ENCODE measurements around the gene PCBP2.

GRCh38 chr12:53508534-53509170, 56.8 kb downstream of the PCBP2 start:
- TF ChIP-seq POLR2A (IDR thresholded peaks at IDR 0.05) (no peak), CTCF (IDR thresholded peaks at IDR 0.05) (peak; percentile 81 to 95 (median 92))

Data from adrenal gland (tissue), 5 donors.